DLD1 (cell line): ENCODE measurements around the gene FADD.

Experiments used
- in situ Hi-C: cut with HindIII; loops from 2 replicates; pipeline ENCODE4 v1.10.0; 2017; ENCODE audit warnings: low sequenced_read_pairs

FADD gene, protein sequence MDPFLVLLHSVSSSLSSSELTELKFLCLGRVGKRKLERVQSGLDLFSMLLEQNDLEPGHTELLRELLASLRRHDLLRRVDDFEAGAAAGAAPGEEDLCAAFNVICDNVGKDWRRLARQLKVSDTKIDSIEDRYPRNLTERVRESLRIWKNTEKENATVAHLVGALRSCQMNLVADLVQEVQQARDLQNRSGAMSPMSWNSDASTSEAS

DNA sequence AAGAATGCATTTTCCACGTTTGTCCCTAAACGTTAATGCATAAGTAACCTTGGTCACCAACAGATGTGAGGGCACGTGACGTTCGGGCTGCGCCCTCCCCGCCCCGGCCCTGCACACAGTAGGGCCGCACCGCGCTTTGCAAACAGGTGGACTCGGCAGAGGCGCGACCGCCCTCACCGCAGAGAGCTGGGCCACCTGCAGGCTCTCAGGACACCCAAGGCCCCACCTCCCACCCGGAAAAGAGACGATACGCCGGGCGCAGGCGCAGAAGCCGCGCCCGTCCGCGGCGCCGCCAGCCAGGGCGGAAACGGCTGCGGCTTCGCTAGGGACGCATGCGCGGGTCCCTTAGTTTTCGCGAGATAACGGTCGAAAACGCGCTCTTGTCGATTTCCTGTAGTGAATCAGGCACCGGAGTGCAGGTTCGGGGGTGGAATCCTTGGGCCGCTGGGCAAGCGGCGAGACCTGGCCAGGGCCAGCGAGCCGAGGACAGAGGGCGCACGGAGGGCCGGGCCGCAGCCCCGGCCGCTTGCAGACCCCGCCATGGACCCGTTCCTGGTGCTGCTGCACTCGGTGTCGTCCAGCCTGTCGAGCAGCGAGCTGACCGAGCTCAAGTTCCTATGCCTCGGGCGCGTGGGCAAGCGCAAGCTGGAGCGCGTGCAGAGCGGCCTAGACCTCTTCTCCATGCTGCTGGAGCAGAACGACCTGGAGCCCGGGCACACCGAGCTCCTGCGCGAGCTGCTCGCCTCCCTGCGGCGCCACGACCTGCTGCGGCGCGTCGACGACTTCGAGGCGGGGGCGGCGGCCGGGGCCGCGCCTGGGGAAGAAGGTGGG, at the start of gene FADD:
Gene FADD, plus strand, starts transcription at position 377 of the 831 bp plus-strand sequence. Its CDS starts 164 bp downstream, at position 541.
- in situ Hi-C loops, result no loop called here

DNA sequence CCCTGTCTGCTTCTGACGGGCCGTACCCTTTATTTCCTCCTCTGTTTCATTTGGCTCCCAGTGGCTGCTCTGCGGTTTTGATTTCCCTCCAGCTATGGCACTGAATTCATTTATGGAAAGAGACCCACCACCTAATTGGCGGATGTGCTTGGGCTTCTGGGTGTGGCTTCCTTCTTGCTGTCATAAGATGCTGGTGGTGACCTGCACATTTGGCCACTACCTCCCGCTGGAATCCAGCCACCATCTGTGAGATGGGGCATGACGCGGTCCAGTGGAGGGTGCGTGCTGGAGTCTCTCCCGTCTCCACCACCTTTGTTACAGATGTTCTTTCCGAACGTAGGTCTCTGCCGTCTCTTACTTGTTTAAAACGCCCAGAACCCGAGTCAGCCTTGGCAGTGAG, 47.7 kb upstream of the FADD start:
- in situ Hi-C loops, result no loop called here

DNA sequence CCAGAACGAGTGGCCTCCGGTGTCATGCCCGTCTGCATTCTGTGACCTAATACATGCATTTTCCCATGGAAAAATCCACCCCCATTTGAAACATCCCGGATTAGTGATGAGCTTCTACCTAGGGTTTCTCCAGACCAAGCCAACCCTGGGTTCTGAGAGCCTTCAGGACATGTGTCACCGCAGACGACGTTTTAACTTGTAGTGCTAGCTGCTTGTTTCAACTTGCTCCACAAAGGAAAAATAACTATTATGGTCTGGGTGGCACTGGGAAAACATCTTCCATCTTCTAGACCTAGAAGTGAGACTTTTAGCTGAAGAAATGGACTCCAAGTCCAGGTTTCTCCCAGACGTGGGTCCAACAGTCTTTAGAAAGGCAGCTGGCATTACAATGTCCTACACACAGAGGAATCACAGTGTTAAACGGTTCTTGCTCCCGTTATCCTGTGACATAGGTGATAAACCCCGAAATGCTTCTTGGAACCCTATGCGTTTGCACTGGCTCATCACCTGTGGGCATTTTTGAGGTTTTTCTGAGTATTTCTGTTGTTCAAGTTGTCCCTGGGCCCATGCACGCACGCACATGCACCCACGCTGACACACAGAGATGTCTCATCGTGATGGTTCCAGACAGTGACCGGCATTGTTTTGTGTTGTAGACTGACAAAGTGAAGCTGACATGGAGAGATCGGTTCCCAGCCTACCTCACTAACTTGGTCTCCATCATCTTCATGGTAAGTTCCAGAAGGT, 46.6 kb upstream of the FADD start:
- in situ Hi-C loops, result no loop called here

DNA sequence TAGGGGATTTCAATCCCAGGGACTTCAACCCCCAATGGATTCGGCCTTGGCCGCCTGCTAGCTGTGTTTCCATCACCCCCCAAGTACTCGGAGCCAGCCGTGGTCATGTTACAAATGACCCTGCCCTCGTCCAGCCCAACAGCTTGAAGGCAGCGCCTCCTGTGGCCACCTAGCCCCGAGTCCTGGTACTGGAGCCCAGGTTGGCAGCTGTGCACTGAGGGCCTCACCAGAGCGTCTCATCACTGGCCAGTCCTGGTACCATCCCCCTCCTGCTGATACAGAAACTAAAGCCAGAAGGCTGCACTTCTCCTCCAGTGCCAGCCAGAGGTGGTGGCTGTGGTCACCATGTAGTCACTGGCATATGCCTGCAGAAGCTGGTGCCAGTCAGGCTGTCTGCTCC, 44.9 kb upstream of the FADD start:
- in situ Hi-C loops, result no loop called here

DNA sequence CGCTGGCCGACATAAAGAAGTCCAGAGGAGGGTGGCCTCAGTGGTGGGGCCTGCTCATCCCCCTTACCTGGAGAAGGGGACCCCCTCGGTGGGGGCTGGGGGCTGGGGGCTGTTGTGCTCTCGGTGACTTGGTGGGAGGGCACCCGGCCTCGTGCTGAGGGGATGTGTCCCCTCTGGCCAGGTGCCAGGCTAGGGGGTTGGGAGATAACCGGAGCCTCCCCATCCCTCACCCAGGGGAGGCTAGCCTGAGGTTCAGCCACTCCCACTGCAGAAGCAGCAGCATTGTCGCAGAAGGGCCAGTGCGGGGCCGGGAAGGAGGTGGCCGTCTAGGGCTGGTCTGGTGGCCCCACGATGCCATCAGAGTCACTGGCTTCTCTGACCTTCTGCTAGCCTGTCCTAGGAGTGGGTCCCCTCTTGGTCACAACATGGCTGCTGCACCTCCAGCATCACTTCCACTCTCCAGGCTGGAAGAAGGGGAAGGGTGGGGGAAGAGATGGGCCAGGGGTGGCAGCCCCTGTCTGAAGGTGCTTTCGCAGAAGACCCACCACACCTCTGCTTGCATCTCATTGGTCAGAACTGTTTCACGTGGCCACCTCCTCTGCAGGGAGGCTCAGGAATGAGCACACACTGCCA, 44.2 kb upstream of the FADD start:
- in situ Hi-C loops, result no loop called here

DNA sequence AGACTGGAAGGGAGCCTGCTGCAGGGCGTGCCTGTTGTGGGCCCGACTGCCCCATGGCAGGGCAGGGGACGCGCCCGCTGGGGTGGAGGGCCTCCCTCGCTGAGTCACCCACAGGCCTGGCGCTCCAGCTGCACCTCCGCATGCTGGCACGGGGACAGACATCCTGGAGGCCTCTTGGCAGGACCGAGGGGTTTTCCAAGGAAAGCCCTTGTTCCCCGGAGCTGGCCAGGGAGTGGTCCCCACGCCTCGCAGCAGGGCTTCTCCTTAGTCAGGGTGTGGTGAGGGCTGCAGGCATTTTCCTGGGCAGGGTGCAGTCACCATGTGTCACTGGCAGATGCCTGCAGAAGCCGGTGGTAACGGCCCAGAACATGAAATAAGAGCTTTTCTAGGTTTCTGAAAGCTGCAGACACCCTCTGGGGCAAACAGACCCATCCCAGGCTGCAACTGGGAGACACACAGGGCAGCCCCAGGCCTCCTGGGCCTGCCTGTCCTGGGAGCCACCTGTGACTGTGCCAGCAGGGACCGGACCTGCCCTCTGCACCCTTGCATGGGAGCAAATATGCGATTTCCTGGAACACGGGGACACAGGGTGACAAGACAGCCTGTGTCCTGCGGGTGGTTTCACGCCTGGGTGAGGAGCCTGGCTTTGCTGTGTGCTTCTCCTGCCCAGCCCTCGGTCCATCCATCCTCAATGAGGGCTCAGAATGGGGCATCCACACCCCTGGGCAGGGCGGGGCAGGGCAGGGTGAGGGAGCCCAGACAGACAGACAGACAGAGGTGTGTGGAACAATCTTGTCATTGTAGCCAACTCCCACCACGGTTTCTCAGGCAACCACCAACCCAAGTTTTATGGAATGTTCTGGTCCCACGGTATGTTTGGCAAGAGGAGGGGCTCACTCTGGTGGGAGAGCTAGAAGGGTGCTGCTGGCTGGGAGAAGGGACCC, 43.2 kb upstream of the FADD start:
- in situ Hi-C loops, result no loop called here

DNA sequence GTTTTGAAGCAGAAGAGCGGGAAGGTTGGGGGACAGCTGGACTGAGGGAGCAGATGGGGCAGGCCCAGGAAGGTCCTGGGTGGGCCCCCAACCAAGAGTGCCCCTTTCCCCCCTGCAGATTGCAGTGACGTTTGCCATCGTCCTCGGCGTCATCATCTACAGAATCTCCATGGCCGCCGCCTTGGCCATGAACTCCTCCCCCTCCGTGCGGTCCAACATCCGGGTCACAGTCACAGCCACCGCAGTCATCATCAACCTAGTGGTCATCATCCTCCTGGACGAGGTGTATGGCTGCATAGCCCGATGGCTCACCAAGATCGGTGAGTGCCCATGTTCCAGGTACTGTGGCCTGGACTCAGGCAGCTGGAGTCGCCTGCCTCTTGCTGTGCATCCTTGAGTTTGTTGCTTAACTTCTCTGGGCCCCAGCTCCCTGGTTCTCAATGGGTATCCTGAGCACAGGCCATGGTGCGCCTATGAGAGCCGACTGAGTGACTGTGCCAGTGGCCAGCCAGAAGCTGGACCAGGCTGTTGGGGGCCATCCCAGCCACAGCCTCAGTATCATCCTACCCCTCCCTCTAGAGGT, 42.0 kb upstream of the FADD start:
- in situ Hi-C loops, result no loop called here

DNA sequence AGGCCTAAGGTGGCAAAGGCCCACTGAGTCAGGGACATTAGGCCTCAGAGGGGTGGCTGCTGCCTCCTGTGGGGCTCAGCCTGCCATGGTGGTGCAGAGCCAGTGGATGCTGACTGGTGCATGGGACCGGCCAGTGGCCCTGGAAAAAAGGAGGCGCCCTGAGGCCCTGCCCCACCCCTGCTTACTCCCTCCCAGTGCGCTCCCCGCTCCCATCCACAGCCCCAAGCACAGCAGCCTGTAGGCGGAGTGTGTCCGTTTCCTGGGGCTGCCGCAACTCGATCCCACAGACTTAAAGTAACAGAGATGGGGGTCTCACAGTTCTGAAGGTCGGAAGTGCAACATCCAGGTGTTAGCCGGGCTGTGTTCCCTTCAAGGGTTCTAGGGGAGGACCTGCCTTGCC, 38.4 kb upstream of the FADD start:
- in situ Hi-C loops, result no loop called here

DNA sequence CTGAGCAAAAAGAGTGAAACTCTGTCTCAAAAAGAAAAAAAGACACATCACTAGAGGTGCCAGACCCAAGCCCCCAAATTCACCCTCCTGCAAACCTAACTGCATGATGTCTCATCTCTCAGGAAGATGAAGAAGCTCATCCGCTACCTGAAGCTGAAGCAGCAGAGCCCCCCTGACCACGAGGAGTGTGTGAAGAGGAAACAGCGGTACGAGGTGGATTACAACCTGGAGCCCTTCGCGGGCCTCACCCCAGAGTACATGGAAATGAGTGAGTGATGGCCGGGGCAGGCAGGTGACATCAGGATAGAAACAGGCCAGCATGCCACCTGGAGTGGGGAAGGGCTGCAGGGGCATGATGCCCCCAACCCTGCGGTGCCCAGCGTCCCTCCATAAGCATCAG, 36.0 kb upstream of the FADD start:
- in situ Hi-C loops, result no loop called here

DNA sequence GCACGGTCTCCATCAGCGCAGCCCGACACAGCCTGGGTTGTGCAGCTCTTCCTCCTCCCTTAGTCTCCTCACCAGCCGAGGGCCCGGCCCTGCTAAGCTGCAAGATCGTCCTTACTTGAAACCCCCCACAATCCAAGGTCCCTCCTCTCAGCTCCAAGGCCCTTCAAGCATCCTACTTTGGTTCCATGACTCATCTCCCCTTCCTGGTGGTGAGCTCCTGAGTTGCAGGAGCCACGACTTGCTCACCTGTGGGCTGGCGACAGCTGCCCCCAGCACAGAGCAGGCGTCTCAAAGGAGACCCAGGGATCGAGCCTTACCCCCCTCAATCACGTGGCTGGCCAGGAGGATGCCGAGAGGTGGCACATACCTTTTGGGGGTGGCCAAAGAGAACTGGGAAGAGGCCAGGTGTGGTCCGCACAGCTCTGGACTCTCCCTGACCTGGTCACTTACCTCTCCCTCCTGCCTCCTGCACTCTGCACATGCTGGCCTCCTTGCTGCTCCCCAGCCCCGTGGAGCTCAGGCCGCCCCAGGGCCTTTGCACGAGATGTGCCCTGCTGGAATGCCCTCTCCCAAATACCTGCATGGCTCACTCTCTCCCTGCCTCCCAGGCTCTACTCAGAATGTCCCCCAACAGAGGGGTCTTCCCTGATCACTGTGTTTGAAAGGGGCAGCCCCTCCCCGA, 35.2 kb upstream of the FADD start:
- in situ Hi-C loops, result no loop called here

DNA sequence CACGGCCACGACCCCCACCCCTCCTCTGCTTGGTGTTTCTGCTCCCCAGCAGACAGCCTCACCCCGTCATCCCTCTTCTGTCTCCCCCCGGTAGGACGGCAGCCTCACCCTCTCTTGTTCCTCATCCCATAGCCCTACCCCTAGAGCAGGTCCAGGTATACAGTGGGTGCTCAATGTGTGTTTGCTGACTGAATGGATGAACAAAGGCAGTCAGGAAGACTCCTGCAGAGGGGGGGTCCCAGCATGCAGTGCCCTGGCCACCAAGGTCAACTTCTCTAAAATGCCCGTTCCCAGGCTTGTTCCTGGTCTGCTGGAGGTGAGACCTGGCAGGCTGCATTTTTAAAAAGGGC, 34.7 kb upstream of the FADD start:
- in situ Hi-C loops, result no loop called here

DNA sequence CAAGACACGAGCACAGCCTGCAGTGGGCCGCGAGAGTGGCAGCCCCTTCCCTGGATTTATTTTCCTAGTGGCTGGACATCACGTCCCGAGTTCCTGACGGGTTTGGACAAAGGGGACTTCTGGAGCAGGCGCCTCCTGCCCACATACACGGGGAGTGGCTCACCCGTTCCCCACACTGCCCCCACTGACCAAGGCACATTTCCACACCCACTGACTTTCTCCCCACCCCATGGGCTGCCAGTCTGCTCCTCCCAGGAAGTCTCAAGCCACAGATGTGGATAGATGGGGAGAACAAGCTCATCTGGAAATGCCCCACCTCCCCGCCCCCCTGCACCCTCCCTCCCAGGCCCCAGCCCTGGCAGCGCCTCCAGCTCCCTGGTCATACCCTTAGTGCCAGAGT, 34.0 kb upstream of the FADD start:
- in situ Hi-C loops, result no loop called here

DNA sequence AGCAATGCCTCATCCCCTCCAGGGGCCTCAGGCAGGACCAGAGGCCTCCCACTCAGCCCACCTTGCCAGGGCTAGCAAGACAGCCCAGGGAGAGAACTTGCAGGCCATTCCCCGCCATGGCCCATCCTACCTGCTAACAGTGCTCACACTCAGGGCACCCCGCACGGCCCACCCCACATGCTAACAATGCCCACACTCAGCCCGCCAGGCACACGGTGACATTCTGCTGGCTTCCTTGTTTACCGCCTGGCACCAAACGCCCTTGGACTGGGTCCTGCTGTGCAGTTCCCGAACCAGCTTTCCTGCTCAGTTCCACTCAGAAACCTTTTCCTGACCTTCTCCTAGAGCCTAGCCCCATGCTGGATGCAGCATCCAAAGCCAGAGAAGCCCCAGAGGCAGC, 33.5 kb upstream of the FADD start:
- in situ Hi-C loops, result no loop called here

DNA sequence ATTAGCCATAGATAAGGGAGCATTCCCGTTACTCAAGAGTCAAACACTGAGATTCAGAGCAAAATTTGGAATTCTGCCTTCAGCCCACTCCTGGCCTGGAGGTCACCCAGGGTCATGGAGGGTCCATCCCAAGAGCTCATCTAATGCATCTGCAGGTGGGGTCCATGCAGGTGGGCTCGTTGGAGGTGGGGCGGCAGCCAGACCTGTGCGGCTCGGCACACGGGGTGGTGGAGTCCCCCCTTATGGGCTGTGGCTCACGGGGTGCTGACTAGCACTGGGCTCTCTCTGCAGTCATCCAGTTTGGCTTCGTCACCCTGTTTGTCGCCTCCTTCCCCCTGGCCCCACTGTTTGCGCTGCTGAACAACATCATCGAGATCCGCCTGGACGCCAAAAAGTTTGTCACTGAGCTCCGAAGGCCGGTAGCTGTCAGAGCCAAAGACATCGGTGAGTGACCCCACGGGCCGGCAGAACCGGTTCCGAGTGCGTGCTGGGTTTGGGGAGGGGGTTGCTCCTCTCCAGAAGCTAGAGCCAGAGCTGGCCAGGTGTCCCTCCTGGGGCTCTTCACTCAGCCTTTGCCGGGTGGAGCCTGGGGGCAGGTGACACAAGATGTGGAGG, 32.4 kb upstream of the FADD start:
- in situ Hi-C loops, result no loop called here

DNA sequence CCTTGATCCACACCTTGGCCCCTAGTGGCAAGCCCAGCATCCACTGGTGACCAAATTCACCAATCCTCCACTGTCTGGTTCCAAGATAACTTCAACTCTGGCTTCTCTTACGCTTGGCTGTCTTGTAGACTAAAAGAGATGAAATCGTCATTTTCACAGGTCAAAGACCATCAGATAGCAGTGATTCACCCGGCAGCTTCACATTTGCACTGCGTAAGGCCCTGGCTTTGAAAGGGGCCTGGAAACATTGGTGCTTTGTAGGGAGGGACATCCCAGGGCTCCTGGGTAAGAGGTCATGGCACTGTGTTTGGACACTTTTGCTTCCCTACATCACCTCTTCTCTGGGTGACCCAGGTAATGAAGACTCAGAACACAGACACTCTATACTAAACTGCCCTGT, 30.1 kb upstream of the FADD start:
- in situ Hi-C loops, result no loop called here

DNA sequence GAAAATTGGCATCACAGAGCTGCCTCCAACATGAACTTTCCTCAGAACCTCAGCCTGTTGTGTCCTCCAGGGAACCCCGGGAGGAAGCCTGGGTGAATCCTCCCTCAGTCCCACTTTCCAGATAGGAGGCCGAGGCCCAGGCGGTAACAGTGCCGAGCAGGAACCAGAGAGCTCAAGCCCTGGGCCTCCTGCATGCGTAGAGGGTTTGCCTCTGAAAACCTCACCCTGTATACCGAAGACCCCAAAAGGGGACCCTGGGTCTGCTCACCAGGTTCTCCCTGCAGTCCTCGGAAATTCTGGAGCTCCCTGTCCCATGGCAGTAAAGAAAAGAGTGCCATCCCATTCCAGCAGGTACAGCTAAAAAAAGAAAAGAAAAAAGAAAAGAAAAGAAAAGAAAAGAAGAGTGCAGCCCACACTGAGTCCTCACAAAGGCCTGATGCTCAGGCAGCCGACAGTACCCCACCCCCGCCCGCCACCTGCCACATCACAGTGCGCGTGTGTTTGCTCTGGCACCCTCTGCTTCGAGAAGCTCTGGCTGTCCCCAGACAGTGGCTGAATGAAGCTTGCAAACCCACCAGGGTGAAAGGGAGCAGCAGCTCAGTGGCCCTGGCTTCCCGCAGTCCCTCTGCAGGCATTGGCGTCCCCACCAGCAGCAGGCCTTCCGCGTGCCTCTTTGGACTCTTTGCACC, 28.4 kb upstream of the FADD start:
- in situ Hi-C loops, result no loop called here

DNA sequence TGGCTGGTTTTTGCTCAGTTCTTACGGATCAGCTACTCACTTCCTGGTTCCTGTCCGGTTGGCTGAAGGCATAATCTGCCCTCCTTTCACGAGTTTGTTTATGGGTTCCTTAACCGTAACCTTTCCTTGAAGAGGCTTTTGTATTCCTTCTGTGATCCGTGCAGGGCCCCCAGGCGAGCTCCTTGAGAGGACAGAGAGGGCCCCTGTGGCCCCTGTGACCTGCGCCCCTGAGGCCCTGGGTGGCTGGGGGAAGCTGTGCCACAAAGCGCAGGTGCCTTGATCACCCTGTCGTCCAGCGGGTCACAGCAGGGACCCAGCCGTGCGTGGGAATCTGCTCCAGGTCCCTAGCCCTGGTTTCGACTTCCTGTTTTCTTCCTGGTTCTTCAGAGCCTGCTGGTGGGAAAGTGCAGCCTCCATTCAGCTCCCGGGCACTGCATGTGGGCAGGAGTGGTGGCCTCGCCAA, 27.8 kb upstream of the FADD start:
- in situ Hi-C loops, result no loop called here

DNA sequence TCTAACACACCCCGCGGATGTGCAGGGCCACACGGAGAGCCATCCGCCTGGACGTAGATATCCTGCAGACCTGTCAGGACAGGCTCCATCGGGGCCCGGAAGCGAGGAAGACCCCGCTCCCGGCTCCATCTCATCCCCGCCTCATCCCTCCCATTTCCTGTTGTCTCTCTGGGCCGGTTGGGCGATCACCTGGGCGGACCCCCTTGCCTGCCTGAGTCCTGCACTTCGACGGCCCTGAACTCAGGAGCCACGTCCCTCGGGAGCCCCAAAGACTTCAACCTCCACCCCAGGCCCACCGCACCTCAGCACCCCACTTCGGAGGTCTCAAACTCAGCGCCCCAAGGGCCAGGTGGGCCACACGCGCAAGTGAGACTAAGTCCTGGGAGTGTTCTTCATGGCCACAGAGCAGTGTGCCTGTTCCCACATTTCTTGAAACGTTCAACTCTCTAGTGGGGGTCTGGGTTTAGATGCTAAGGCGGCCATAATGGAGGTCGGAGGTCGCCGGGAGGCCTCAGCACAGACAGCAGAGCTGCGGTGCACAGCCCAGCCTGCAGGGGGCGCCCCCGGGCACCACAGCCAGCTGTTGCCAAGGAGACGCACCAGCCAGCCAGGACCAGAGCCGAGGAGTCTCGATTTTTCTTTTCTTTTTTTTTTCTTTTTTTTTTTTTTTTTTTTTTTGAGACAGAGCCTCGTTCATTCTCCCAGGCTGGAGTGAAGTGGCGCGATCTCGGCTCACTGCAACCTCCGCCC, 26.0 kb upstream of the FADD start:
- in situ Hi-C loops, result no loop called here
